Measurements from ENCODE around the gene RBP5.
A peak's percentile ranks its signal among the peaks of the same experiment; 100 is the strongest.

RBP5 gene, protein sequence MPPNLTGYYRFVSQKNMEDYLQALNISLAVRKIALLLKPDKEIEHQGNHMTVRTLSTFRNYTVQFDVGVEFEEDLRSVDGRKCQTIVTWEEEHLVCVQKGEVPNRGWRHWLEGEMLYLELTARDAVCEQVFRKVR

DNA sequence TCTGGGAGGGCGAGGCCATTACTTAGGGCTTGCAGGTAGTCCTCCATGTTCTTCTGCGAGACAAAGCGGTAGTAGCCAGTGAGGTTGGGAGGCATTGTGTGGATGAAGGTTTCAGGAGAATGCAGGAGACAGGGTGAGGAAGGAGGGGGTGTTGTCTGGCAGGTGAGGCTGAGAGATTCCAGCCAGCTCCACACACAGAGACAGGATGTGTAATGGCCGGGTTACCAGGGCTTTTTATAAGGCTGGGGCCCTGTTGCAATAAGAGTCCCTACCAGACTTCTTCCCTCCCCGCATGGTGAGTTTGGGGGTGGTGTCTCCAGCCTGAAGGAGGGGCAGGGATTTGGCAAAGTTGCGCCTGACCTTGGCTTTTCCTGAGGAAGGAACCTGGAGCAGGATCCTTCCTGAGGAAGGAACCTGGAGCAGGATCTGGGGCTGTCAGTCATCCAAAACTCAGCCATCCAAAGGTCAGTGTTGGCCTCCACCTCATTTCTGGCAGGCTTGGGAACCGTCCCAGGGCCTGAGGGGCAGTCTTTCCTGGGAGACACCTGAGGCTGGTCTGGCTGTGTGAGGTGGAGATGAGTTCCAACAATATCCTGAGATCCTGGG lies at the start of gene RBP5:
Gene RBP5, minus strand, starts transcription at position 209 of the 606 bp plus-strand sequence. Its CDS starts 114 bp downstream, at position 95.
- DNase-seq (ENCODE audit: low read depth): no peak
- peak within 1 kb of the TSS; percentile 90 for H3K4me3 ChIP-seq (ENCODE audit: low read length)
- TF ChIP-seq, protein P1, sequence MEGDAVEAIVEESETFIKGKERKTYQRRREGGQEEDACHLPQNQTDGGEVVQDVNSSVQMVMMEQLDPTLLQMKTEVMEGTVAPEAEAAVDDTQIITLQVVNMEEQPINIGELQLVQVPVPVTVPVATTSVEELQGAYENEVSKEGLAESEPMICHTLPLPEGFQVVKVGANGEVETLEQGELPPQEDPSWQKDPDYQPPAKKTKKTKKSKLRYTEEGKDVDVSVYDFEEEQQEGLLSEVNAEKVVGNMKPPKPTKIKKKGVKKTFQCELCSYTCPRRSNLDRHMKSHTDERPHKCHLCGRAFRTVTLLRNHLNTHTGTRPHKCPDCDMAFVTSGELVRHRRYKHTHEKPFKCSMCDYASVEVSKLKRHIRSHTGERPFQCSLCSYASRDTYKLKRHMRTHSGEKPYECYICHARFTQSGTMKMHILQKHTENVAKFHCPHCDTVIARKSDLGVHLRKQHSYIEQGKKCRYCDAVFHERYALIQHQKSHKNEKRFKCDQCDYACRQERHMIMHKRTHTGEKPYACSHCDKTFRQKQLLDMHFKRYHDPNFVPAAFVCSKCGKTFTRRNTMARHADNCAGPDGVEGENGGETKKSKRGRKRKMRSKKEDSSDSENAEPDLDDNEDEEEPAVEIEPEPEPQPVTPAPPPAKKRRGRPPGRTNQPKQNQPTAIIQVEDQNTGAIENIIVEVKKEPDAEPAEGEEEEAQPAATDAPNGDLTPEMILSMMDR (conservative IDR thresholded peaks at IDR 0.05; ENCODE audit: low read depth, low read length): no peak

DNA sequence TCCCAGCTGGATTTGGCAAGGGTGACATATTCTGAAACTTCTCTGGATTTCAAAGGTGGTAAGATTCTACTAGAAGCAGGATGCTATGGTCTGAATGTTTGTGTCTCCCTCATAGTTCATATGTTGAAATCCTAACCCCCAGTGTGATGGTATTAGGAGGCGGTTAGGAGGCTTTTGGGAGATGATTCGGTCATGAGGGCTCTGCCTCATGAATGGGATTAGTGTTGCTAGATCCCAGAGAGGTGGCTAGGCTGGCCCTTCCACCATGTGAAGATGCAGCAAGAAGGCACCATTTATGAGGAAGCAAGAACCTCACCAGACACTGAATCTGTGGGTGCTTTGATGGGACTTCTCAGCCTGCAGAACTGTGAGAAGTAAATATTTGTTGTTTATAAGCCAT lies 49.8 kb upstream of the RBP5 start:
- TF ChIP-seq, protein P1 (conservative IDR thresholded peaks at IDR 0.05; ENCODE audit: low read depth, low read length): no peak
- no peak for DNase-seq (ENCODE audit: low read depth)
- H3K4me3 ChIP-seq (ENCODE audit: low read length): no peak overlapping the region

- TF ChIP-seq, protein P1 (conservative IDR thresholded peaks at IDR 0.05; ENCODE audit: low read depth, low read length): no peak
- no peak for DNase-seq (ENCODE audit: low read depth)
Observed at GRCh38 chr12:7176595-7176994, 47.9 kb upstream of the RBP5 start.

GRCh38 chr12:7175493-7175892 lies 46.8 kb upstream of the RBP5 start:
- H3K4me3 ChIP-seq (ENCODE audit: low read length): no peak overlapping the region
- no peak for DNase-seq (ENCODE audit: low read depth)
- TF ChIP-seq, protein P1 (conservative IDR thresholded peaks at IDR 0.05; ENCODE audit: low read depth, low read length): no peak

More at GRCh38 chr12:7176595-7176994, 47.9 kb upstream of the RBP5 start:
- H3K4me3 ChIP-seq (ENCODE audit: low read length): no peak overlapping the region

DNA sequence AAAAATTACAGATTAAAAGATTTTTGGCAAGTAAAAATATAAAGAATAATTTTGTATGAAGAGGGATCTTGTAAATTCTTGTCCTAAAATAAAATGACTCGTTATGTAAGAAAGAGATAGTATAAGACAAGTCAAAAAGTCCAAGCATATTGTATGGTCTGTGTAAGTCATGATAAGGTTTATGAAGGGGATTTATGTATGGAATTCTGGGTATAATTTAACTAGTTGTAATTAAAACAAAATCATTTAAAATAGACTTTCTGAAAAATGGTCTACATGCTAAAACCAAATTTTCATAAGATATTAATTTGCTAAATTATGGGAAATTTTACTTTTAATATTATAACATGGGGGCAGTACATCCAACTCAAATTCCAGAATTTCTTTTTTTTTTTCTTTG lies 43.2 kb upstream of the RBP5 start:
- no peak for DNase-seq (ENCODE audit: low read depth)

GRCh38 chr12:7169951-7170350 lies 41.3 kb upstream of the RBP5 start:
- DNase-seq (ENCODE audit: low read depth): no peak
- no peak overlapping the region for H3K4me3 ChIP-seq (ENCODE audit: low read length)
- TF ChIP-seq, protein P1 (conservative IDR thresholded peaks at IDR 0.05; ENCODE audit: low read depth, low read length): no peak

More for the DNA sequence above, 43.2 kb upstream of the RBP5 start:
- H3K4me3 ChIP-seq (ENCODE audit: low read length): no peak overlapping the region
- TF ChIP-seq, protein P1 (conservative IDR thresholded peaks at IDR 0.05; ENCODE audit: low read depth, low read length): no peak

DNA sequence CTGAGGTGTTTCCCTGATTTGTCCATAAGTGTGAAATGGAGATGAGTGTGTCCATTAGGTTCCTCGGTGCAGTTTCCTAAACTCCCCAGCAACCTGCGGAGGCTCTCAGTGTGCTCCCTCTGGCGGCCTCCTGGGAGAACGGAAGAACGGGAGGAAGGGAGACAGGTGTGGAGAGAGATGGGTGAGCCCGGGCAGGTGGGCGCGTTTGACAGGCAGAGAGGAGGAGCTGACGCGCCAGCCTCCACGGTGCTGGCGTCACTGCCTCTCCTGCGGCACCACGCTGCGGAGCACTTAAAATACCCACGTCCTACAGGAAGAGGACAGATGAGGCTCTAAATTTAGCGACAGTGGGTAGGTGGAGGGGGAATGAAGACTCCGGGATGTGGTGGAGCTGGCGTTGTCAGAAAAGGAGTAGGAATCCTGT lies 34.0 kb upstream of the RBP5 start:
- no peak overlapping the region for H3K4me3 ChIP-seq (ENCODE audit: low read length)
- TF ChIP-seq, protein P1 (conservative IDR thresholded peaks at IDR 0.05; ENCODE audit: low read depth, low read length): peak; percentile 73
- no peak for DNase-seq (ENCODE audit: low read depth)
